KMS-11 (cell line): ENCODE measurements around the gene KEAP1.

Experiments
- H2AFZ ChIP-seq: fragments of 200-600 bp; sonication (generic); 2 replicates; pipeline ENCODE4 v1.6.1; 2016; ENCODE audit warnings: antibody characterized with exemption, mixed run types, low read depth
- H3K27ac ChIP-seq: fragments of 200-600 bp; sonication (generic); 2 replicates; pipeline ENCODE4 v1.6.1; 2016; ENCODE audit warnings: mild to moderate bottlenecking, mixed run types
- H3K27me3 ChIP-seq: fragments of 200-600 bp; sonication (generic); 2 replicates; pipeline ENCODE4 v1.6.1; 2017; ENCODE audit warnings: mild to moderate bottlenecking, low read depth, mixed run types, moderate library complexity; ENCODE audit not compliant: insufficient read depth
- H3K36me3 ChIP-seq: fragments of 200-600 bp; sonication (generic); 2 replicates; pipeline ENCODE4 v1.6.1; 2017; ENCODE audit warnings: mild to moderate bottlenecking, mixed run types; ENCODE audit not compliant: insufficient read depth
- H3K4me1 ChIP-seq: fragments of 200-600 bp; sonication (generic); 2 replicates; pipeline ENCODE4 v1.6.1; 2016; ENCODE audit warnings: mild to moderate bottlenecking, low read depth, mixed run types; ENCODE audit not compliant: poor library complexity, severe bottlenecking
- H3K4me2 ChIP-seq: fragments of 200-600 bp; sonication (generic); 2 replicates; pipeline ENCODE4 v1.7.0; 2016; ENCODE audit warnings: mild to moderate bottlenecking, mixed run types
- H3K4me3 ChIP-seq: fragments of 200-600 bp; sonication (generic); IDR thresholded peaks from 2 replicates; pipeline ENCODE4 v1.6.1; 2017; ENCODE audit warnings: low read depth, low read length, mixed read lengths; ENCODE audit not compliant: insufficient read depth
- H3K79me2 ChIP-seq: fragments of 200-600 bp; sonication (generic); 2 replicates; pipeline ENCODE4 v1.6.1; 2016; ENCODE audit warnings: low read depth, mixed run types; ENCODE audit not compliant: insufficient read depth
- H3K9ac ChIP-seq: fragments of 200-600 bp; sonication (generic); 2 replicates; pipeline ENCODE4 v1.6.1; 2016; ENCODE audit warnings: mild to moderate bottlenecking, mixed run types
- H4K20me1 ChIP-seq: fragments of 200-600 bp; sonication (generic); 2 replicates; pipeline ENCODE4 v1.6.1; 2016; ENCODE audit warnings: mild to moderate bottlenecking, mixed run types; ENCODE audit not compliant: insufficient read depth
- CTCF ChIP-seq: fragments of 200-600 bp; sonication (generic); conservative IDR thresholded peaks from 2 replicates; pipeline ENCODE4 v1.6.1; 2017; ENCODE audit warnings: low read depth, mild to moderate bottlenecking, antibody characterized with exemption, low read length, moderate library complexity, mixed read lengths

The KEAP1 gene

DNA sequence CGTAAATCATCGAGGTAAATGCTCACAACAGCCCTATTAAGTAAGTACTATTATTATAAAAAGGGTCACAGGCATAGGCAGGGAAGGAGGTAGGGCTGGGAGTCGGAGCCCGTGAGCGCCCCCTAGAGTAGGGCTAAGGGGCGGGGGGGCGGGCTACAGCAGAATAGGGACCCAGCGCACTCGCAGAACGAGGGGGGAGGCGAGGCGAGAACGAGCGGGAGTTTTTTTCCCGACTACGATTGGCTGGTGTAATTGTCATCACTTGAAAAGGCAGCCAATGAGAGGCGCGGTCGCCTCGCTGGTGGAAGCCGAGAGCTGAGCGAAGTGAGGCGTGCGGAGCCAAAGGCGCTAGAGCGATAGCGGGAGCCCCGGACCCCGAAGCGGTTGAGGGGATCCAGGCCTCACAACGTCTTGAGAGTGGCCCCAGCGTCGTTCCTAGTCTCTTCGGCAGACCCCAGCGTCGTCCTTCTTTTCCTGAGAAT, 24.2 kb downstream of the KEAP1 start:
- Histone ChIP-seq H3K4me1 (no peaks in the 10 kb centered on the region), H3K9ac (no peak overlapping the region), H3K36me3 (no peaks in the 10 kb centered on the region), H3K27me3 (no peaks in the 10 kb centered on the region), H2AFZ (no peak overlapping the region), H4K20me1 (no peaks in the 10 kb centered on the region), H3K4me3 (no peak overlapping the region), H3K4me2 (no peak overlapping the region), H3K79me2 (no peaks in the 10 kb centered on the region), H3K27ac (no peak overlapping the region)
- TF ChIP-seq CTCF: no peak

DNA sequence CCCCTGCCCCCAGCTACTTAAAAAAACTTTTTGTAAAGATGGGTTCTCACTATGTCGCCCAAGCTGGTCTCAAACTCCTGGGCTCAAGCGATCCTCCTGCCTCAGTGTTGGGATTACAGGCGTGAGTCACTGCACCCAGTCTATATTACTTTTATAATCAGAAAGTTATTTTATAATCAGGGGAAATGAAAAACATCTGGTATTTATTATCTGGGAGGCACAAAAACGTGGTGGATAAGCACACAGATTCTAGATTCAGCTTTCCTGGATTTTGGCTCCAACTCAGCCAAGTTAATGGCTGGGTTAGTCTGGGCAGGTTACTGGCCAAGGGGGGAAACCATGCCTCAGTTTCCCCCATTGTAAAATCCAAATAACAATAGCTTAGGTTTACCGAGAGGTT, 24.7 kb downstream of the KEAP1 start:
- Histone ChIP-seq H4K20me1 (no peaks in the 10 kb centered on the region), H3K27ac (no peak overlapping the region), H3K4me3 (no peak overlapping the region), H3K79me2 (no peaks in the 10 kb centered on the region), H3K4me1 (no peaks in the 10 kb centered on the region), H2AFZ (no peak overlapping the region), H3K4me2 (no peak overlapping the region), H3K27me3 (no peaks in the 10 kb centered on the region), H3K9ac (no peak overlapping the region), H3K36me3 (no peaks in the 10 kb centered on the region)
- no peak for TF ChIP-seq CTCF

DNA sequence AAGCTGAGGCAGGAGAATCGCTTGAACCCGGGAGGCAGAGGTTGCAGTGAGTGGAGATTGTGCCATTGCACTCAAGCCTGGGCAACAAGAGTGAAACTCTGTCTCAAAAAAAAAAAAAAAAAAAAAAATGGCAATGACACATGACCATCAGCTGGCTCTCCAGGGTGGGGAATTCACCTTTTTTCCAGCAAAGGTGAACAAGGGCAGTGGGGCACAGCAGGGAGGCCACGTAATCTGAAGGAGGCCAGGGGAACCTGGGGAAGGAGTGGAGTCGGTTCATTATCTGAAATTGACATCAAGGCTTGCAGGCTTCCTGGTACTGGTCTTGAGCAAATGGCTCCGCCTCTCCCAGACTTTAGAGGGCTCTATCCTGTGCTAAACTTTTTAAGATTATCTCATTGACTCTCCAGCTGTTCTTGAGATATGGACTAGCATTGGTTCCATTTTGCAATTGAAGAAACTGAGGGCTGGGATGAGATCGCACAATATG, 28.1 kb downstream of the KEAP1 start:
- H2AFZ ChIP-seq: no peak overlapping the region
- H3K27ac ChIP-seq: no peak overlapping the region
- no peak overlapping the region for H3K4me2 ChIP-seq
- H3K4me3 ChIP-seq: no peak overlapping the region
- H3K9ac ChIP-seq: no peak overlapping the region
- no peaks in the 10 kb centered on the region for H3K4me1 ChIP-seq
- TF ChIP-seq CTCF: no peak
- H3K27me3 ChIP-seq: no peaks in the 10 kb centered on the region
- H4K20me1 ChIP-seq: no peaks in the 10 kb centered on the region
- no peaks in the 10 kb centered on the region for H3K36me3 ChIP-seq
- H3K79me2 ChIP-seq: no peaks in the 10 kb centered on the region

GRCh38 chr19:10473192-10473591, 30.0 kb downstream of the KEAP1 start:
- H3K9ac ChIP-seq: no peak overlapping the region
- H3K79me2 ChIP-seq: no peaks in the 10 kb centered on the region
- no peak overlapping the region for H3K4me3 ChIP-seq
- H3K36me3 ChIP-seq: no peaks in the 10 kb centered on the region
- no peak overlapping the region for H2AFZ ChIP-seq
- H4K20me1 ChIP-seq: no peaks in the 10 kb centered on the region
- TF ChIP-seq CTCF: no peak
- no peaks in the 10 kb centered on the region for H3K4me1 ChIP-seq
- no peak overlapping the region for H3K27ac ChIP-seq
- no peak overlapping the region for H3K4me2 ChIP-seq
- H3K27me3 ChIP-seq: no peaks in the 10 kb centered on the region
